ENCODE results near the gene TEX10.
"Not testable (repeated sequence)": the region's sequence is repeated elsewhere in the genome, so short reads cannot be mapped to it uniquely, and the experiment has no call there.

TEX10 gene

GRCh38 chr9:100350188-100350587 is 2.6 kb downstream of the TEX10 start:
- no peak for DNase-seq

DNA sequence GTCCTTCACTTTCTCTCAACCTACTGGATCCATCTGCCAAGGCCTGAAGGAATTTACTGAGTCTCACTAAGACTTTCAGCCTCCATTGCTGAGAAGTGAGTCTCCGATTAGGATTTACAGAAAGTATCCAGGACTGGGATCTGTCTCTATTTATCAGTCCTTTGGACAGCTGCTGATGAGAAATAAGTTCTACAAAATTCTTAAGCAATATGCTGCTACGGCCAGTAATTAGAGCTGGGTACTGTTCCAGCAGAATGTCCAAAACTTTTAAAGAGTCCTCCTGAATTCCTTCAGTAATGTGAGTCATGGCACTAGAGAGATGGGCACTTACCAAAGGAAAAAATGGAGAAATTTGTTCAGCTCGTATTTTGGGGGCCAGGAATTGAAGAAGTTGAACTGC is 5.9 kb downstream of the TEX10 start:
- no peak for DNase-seq

DNA sequence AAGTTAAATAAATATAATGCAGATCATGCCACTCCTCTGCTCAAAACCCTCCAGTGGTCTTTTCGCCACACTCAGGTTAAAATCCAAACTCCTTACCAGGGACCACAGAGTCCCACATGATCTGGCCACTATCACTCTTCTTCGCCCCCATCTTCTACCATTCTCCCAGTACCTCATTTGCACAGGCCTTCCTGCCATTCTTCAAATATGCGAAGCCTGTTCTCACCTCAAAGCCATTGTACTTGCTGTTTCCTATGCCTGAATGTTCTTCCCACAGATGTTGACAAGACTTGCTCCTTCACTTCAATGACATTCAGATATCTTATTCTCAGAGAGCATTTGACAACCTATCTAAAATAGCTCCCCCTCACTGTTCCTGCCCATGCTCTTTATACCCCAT is 10.9 kb downstream of the TEX10 start:
- no peak for DNase-seq

GRCh38 chr9:100340224-100340623 is 12.5 kb downstream of the TEX10 start:
- no peak for DNase-seq

DNA sequence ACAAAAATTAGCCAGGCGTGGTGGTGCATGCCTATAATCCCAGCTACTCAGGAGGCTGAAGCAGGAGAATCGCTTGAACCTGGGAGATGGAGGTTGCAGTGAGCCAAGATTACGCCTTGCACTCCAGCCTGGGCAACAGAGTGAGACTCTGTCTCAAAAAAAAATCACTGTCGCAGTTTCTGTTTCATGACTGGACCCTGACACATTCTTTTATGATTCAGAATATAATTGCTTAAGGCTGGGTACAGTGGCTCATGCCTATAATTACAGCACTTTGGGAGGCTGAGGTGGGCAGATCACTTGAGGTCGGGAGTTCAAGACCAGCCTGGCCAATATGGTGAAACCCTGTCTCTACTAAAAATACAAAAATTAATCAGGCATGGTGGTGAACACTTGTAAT is 14.0 kb downstream of the TEX10 start:
- not testable (repeated sequence) for DNase-seq

GRCh38 chr9:100324594-100325200 is 28.0 kb downstream of the TEX10 start:
- no peak for DNase-seq

- DNase-seq: peak in 8 of 56 donors; percentile 2 to 68 (median 8)
Measured at GRCh38 chr9:100322954-100323536, 29.7 kb downstream of the TEX10 start.

DNA sequence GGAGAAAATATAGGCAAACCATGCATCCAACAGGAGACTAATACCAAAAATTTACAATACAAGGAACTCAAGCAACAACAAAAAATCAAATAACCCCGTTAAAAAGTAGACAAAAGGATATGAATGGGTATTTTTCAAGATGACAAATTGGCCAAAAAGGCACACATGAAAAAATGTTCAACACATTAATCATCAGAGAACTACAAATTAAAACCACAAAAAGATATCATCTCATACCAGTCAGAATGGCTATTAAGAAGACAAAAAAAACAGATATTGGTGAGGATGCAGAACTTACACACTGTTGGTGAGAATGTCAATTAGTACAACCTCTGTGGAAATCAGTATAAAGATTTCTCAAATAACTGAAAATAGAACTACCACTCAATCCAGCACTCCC is 35.0 kb downstream of the TEX10 start:
- DNase-seq: no peak

GRCh38 chr9:100315561-100315960 is 37.2 kb downstream of the TEX10 start:
- no peak for DNase-seq

GRCh38 chr9:100309992-100310391 is 42.8 kb downstream of the TEX10 start:
- DNase-seq: no peak

GRCh38 chr9:100308965-100309564 is 43.7 kb downstream of the TEX10 start:
- no peak for DNase-seq

GRCh38 chr9:100307080-100307479 is 45.7 kb downstream of the TEX10 start:
- DNase-seq: no peak

- DNase-seq: no peak
Measured at GRCh38 chr9:100306283-100306682, 46.5 kb downstream of the TEX10 start.

DNA sequence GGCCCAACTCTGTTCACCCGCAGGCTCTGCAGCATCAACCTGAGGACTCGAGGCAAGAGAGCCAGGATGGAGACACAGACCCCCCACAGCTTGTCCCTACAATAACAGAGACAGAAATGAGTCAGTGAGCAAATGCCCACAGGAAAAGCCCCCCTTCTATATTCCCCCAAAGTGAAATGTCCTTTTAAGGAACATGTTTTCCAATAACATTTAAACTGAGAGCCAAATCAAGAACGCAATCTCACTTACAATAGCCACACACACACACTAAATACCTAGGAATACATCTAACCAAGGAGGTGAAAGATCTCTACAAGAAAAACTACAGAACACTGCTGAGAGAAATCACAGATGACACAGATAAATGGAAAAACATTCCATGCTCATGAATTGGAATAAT is 49.0 kb downstream of the TEX10 start:
- DNase-seq: no peak

GRCh38 chr9:100298378-100298777 is 54.4 kb downstream of the TEX10 start:
- DNase-seq: no peak

DNA sequence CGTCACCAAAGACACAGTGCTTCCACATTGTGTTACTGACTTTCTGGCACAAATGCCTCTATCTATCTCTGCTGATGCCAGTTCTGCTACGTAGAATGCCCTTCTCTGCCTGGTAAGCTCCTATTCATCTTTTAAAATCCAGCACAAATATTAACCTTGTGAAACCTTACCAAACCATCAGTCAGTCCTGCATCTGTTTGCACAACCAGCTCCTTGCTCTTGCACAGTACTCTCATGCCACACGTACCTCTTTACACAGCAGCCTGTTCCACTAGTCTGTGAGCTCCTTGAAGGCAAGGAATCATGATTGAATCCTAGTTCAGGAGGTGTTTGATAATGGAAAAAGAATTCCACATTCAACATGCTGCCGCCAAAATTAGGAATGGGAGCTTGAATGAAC is 56.3 kb downstream of the TEX10 start:
- DNase-seq: no peak

- no peak for DNase-seq
Measured at GRCh38 chr9:100295240-100295639, 57.5 kb downstream of the TEX10 start.

GRCh38 chr9:100294806-100295205 is 57.9 kb downstream of the TEX10 start:
- no peak for DNase-seq

GRCh38 chr9:100294341-100294740 is 58.4 kb downstream of the TEX10 start:
- no peak for DNase-seq

- DNase-seq: no peak
Measured at GRCh38 chr9:100292414-100292813, 60.3 kb downstream of the TEX10 start.

DNA sequence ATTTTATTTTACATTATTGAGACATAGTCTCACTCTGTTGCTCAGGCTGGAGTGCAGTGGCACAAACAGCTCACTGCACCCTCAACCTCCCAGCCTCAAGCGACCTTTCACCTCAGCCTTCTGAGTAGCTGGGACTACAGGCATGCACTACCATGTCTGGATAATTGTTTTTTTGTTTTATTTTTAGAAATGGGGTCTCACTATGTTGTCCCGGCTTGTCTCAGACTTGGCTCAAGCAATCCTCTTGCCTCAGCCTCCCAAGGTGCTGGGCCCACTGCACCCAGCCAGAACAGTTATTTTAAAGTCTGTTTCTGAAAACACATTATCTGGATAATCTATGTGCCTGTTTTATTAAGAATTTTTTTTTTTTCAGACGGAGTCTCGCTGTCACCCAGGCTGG is 62.0 kb downstream of the TEX10 start:
- DNase-seq: no peak

DNA sequence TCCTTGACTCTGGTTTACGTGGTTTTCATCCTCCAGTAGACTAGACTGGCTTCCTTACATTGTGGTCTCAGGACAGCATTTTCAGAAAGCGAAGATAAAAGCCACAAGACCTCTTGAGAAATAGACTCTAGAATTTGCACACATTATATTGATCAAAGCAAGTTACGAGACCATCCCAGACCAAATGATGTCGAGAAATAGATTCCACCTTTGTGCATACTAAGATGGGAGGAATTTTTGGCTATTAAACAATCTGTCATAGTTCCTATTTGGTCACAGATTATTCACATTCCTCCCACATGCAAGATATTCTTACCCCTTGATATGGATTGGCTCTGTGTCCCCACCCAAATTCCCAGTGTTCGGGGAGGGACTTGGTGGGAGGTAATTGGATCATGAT is 65.6 kb downstream of the TEX10 start:
- no peak for DNase-seq

DNA sequence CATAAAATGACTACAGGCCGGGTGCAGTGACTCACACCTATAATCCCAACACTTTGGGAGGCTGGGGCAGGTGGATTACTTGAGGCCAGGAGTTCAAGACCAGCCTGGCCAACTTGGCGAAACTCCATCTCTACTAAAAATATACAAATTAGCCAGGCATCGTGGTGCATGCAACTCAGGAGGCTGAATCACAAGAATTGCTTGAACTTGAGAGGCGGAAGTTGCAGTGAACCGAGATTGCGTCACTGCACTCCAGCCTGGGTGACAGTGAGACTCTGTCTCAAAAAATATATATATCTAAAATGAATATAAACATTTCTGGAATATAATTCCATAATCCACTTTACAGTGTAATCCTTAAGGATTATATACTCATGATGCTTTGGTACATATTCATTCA is 66.5 kb downstream of the TEX10 start:
- no peak for DNase-seq

All from amygdala (tissue), 56 donors.